NCI-H1930 (cell line): ENCODE measurements around the gene OR10H5.
"Not testable (repeated sequence)": the region's sequence is repeated elsewhere in the genome, so short reads cannot be mapped to it uniquely, and the experiment has no call there.

Source experiments
- DNase-seq, 2 experiments: peaks; one replicate each; lab custom pipeline; 2025; lab: John Stamatoyannopoulos, UW

Gene OR10H5

DNA sequence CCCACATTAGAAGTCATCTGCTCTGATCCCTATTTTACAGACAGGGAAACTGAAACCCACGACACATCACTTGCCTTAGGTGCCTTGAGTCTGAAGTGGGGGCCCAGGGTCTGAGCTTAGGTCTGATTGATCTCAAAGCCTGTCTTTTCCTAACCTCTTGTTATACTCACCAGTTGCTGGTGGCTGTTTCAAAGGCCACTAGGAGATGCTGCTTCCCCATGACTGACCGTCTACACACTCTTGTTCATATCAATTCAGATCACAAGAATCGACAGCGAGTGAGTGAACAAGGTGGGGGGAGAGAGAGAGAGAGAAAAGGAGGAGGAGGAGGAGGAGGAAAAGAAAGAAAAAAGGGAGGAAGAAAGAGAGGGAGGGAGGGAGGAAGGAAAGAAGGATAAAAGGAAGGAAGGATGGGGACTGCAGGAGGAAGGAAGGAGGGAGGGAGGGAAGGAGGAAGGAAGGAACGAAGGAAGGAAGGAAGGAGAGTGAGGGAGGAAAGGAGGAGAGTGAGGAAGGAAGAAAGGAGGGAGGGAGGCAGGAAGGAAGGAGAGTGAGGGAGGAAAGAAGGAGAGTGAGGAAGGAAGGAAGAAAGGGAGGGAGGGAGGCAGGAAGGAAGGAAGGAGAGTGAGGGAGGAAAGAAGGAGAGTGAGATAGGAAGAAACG lies 24.7 kb downstream of the OR10H5 start:
- DNase-seq: no peak

DNA sequence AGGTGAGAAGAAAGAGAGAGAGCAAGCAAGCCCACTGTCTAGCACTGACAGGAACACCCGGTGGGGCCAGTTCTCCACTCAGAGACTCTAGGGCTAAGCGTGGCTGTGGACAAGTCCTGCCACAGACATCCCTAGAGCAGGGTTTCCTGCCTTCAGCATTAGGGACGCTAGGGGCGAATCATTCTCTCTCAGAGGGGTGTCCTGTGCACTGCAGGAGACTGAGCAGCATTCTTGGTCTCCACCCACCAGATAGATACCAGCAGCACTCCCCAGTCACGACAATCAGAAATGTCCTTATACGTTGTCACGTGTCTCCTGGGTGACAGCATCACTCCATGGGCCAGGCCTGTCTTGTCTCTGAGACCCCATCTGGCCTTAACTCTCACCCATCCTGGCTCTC lies 26.5 kb downstream of the OR10H5 start:
- DNase-seq: no peak

DNA sequence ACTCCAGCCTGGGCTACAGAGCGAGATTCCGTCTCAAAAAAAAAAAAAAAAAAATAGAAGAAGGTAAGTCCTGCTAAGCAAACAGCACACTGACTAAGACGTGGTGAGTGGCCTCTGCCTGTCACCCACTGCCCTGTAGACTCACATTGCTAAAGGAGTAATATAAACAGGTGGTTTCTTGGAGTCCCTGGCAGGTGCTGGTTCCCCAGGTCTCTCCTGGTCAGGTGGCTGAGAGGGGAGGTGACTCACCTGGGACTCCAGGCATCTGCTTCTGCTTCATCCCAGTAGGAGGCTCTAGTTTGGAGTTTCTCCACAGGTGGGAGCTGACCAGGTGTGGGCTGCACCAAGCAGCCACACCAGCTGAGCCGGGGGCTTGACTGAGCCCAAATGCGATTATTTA lies 27.8 kb downstream of the OR10H5 start, which contains the start of gene OR10H1:
TSS of gene OR10H1 (minus strand) at position 359 of the 400 bp plus-strand sequence. CDS start 7,627 bp downstream, outside the sequence.
- DNase-seq: no peak

DNA sequence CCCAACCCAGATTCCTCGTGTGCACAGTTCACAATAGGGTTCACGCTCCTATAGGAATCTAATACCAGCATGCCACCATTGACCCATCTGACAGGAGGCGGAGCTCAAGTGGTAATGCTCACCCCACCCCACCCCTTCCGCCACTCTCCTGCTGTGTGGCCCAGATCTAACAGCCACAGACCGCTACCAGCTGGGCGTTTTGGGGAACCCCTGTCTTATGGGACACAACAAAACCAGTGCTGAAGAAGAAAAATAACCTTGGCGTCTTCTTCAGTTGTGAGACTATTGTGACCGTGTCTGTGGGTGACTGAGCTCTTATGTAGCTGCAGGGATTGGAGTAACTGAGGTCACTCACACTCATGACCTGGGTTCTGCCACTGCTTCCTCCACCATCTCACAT lies 33.2 kb downstream of the OR10H5 start:
- DNase-seq: no peak

DNA sequence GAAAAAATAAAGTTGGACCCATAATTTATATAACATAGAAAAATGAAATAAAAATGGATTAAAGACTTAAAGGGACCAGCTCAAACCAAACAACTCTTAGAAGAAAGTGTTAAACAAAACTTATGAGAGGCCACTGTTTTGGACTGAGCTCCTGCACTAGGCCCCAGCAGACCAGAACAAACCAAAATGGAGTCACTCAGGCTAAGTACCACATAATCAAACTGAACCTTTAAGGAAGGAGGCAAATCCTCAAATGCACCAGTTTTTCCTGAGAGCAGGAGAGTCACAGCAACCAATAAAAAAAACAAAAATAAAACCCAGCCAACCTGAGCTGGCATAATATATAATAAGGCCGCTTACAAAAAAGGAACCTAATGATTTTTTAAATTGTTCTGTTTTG lies 38.3 kb downstream of the OR10H5 start:
- no peak for DNase-seq

DNA sequence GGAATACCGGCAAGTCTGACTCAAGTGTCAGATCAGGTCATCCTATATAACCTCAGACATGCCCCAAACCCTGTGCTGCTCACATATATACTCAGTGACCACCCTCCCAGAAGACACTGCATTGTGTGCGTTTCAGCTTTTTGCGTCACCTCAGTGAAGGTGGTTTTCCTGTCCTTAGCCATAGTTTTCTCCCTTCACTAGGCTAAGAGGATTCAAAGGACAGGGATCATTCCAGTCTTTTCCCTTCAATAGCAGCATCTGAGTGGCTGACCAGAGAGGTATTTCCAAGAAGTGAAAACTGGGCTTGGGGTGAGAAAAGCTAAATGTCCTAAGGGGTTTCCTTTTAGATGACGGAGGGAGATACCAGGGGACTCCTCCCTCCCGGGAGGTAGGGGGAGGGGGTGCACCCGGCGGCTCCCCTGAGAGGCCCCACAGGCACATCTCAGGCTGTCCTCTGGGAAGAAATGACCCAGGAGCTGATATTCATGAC lies 40.7 kb downstream of the OR10H5 start:
- DNase-seq: no peak

DNA sequence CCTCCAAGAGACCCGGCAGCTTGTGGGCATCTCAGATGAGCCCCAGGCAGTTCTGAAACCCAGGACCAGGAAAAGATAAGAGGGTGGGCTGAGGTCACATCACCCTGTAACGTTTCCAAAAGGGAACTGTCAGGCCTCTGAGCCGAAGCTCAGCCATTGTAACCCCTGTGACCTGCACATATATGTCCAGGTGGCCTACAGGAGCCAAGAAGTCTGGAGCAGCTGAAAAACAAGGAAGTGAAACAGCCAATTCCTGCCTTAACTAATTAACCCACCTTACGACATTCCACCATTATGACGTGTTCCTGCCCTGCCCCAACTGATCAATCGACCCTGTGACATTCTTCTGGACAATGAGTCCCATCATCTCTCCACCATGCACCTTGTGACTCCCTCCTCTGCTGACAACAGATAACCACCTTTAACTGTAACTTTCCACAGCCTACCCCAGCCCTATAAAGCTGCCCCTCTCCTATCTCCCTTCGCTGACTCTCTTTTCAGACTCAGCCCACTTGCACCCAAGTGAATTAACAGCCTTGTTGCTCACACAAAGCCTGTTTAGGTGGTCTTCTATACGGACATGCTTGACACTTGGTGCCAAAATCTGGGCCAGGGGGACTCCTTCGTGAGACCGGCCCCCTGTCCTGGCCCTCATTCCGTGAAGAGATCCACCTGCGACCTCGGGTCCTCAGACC lies 41.3 kb downstream of the OR10H5 start:
- DNase-seq: not testable (repeated sequence)

DNA sequence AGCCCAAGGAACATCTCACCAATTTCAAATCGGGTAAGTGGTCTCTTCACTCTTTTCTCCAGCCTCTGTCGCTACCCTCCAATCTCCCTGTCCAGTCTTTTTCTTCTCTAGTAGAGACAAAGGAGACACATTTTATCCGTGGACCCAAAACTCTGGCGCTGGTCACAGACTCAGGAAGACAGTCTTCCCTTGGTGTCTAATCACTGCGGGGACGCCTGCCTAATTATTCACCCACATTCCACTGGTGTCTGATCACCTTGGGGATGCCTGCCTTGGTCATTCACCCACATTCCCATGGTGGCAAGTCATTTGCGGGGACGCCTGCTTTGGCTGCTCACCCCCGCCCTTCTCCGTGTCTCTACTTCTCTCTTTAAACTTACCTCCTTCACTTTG lies 41.8 kb downstream of the OR10H5 start:
- no peak for DNase-seq

DNA sequence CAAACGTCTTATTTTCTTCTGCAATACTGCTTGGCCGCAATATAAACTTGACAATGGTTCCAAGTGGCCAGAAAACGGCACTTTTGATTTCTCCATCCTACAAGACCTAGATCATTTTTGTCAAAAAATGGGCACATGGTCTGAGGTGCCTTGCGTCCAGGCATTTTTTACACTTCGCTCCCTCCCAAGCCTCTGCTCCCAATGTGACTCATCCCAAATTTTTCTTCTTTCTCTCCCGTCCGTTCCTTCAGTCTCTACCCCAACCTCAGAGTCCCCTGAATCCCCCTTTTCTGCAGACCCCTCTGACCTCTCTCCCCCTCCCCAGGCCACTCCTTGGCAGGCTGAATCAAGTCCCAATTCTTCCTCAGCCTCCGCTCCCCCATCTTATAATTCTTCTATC lies 42.3 kb downstream of the OR10H5 start:
- DNase-seq: no peak

DNA sequence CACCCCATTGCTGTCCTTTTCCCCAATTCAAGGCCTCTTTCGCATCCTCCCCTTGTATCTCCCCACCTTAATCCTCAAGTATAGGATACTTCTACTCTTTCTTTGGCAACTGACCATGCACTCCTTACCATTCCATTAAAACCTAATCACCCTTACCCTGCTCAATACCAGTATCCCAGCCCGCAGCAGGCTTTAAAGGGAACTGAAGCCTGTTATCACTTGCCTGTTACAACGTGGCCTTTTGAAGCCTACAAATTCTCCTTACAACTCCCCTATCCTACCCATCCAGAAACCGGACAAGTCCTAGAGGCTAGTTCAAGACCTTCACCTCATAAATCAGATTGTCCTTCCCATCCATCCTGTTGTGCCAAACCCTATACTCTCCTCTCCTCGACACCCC lies 44.2 kb downstream of the OR10H5 start:
- no peak for DNase-seq

DNA sequence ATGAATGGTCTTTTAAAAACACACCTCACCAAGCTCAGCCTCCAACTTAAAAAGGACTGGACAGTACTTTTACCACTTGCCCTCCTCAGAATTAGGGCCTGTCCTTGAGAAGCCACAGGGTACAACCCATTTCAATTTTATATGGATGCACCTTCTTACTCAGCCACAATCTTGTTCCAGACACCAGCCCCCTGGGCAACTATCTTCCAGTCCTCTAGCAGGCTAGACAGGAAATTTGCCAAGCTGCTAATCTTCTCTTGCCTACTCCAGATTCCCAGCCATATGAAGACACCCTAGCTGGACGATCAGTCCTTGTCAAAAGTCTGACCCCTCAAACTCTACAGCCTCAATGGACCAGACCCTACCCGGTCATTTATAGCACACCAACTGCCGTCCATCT lies 46.8 kb downstream of the OR10H5 start:
- not testable (repeated sequence) for DNase-seq

DNA sequence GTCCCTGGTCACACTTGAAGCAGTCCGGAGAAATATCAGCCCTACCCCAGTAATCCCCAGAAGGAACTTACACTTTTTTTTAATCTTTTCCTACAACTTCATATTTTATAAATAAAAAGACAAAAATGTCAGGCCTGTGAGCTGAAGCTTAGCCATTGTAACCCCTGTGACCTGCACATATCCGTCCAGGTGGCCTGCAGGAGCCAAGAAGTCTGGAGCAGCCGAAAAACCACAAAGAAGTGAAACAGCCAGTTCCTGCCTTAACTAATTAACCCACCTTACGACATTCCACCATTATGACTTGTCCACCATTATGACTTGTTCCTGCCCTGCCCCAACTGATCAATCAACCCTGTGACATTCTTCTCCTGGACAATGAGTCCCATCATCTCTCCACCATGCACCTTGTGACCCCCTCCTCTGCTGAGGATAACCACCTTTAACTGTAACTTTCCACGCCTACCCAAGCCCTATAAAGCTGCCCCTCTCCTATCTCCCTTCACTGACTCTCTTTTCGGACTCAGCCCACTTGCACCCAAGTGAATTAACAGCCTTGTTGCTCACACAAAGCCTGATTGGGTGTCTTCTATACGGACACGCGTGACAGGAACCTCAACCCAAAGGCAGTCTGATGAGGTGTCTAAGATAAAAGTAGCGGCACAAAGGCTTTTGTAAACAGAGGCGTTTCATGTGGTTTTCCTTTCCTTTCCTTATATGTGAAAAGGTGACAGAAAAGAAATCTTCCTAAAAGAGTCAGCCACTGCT lies 48.3 kb downstream of the OR10H5 start:
- not testable (repeated sequence) for DNase-seq

DNA sequence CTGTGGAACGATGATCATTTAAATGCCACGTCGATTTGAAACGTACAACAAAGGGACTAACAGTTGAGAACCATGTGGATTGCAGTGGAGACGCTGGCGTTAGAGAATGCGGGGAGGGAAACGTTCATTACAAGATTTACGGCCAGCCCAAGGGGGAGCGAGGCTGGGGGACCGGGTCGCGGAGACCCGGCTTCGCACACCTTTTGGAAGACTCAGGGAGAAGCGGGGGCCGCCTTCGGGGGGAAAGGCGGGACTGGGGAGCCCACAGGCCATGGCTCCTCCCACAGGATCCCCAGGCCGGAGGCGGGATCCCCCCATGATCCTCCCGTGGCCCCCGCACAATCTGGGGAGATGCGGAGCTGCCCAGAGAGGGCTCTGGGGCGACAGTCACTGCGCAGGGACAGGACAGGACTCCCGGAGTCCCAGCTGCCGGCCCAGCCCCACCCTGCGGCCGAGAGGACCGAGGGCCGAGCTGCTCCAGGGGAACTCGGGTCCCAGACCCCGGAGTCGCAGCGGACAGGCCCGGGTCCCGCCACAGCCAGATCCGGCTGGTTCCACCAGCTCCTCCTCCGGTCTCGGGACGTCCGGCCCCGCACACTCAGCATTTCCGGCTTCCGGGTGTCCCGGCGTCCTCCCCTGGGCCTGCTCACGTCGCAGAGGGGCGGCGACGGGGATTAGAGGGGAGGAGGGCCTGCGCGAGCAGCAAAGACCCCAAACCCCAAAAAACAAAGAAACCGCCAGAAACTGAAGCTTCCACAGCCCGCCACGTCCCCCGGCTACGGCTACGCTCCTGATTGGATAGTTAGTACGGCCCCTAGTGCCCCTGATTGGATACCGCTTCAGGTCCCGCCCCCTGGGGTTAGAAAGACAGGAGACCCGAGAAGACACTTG lies 49.1 kb downstream of the OR10H5 start:
- DNase-seq: peak; percentile 53 to 68

DNA sequence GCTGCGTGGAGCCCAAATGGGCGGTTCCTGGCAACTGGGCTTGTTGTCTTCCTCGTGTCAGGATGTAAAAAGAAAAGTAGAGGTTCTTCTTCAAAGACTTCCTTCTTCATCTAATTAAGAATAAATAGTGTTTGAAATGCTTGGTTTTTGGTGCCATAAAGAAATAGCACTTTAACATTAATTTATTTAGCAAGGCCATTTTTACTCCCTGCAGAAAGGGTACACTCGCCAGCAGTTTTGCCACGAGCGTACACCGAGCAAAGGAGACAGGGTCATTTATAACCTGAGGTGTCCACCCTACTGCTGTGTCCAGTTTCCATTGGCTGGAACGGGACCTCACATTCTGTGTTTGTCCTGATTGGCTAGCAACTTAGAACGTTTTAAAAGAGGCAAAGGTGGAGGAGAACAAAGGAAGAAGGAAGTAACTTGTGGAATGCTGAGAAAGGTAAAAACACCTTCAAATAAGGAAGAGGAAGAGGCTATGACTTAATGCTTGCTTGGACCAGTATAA lies 49.8 kb downstream of the OR10H5 start:
- DNase-seq: no peak

DNA sequence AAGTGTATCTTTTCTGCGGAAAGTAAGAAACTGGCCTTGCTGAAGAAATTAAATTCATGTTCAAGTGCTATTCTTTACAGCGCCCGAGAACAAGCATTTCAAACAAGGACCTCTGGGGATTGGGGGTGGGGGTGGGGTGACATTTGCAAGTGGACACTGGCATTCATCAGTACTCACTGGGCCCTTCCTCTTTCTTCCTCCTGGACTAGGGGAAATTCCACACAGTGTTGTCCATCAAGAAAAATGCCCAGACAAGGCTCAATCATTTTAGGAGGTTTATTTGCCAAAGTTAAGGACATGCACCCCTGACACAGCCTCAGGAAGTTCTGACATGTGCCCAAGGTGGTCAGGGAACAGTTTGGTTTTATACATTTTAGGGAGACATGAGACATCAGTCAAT lies 50.9 kb downstream of the OR10H5 start:
- DNase-seq: no peak

DNA sequence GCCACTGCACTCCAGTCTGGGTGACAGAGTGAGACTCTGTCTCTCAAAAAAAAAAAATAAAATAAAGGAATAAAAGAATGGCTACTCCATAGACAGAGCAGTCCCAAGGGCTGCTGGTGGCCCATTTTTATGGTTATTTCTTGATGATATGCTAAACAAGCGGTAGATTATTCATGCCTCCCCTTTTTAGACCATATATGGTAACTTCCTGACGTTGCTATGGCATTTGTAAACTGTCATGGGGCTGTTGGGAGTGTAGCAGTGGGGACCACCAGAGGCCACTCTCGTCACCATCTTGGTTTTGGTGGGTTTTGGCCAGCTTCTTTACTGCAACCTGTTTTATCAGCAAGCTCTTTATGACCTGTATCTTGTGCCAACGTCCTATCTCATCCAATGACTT lies 52.4 kb downstream of the OR10H5 start:
- not testable (repeated sequence) for DNase-seq

DNA sequence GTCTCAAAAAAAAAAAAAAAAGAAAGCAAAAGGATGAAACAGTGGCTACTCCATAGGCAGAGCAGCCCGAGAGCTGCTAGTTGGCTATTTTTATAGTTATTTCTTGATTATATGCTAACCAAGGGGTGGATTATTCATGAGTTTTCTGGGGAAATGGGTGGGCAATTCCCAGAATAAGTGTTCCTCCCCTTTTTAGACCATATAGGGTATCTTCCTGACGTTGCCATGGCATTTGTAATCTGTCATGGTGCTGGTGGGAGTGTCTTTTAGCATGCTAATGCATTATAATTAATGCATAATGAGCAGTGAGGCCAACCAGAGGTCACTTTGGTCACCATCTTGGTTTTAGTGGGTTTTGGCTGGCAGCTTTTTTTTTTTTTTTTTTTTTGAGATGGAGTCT lies 53.4 kb downstream of the OR10H5 start:
- DNase-seq: no peak

DNA sequence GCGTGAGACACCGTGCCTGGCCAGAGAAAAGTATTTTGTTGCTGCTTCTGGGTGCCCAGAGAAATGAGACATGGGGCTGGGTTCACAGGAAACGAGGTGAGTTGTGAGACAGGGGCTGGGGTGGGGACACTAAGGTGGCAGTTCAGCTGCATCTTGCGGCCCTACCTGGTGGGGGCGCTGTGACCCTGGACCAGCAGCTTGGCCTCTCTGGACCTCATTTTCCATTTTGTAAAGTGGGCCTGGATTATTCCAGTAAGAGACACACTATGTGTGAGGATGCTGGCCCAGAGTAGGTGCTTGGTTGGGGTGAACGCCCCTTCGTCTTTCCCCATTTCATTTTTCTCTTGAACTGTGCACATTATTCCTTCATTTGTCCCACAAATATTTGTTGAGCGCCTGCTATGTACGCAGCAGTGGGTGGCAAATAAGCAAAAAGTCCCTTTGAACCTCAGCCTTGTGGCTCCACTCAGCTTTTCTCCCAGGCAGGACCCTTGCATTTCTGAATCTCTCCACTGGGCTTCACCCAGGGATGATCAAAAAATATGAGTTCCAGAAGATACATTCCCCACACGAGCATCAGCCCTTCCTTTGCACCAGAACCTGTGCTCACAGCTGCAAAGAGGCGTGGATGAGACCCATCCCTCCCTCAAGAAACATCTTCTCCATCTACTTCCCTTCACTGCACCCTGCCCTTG lies 54.6 kb downstream of the OR10H5 start:
- no peak for DNase-seq

DNA sequence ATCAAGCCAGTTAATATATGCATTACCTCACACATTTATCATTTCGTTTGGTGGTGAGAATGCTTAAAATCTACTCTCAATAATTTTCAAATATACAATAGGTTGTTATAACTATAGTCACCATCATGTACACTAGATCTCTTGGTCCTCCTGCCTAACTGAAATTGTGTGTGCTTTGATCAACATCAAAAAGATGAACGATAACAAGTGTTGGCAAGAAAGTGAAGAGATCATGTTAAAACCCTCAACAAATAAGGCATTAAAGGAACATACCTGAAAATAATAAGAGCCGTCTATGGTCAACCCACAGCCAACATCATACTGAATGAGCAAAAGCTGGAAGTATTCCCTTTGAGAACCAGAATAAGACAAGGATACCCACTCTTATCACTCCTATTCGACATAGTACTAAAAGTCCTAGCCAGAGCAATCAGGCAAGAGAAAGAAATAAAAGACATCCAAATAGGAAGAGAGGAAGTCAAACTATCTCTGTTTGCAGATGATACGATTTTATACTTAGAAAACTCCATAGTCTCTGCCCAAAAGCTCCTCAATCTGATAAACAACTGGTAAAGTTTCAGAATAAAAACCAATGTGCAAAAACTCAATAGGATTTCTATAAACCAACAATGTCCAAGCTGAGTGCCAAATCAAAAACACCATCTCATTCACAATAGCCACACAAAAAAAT lies 55.9 kb downstream of the OR10H5 start:
- DNase-seq: no peak

DNA sequence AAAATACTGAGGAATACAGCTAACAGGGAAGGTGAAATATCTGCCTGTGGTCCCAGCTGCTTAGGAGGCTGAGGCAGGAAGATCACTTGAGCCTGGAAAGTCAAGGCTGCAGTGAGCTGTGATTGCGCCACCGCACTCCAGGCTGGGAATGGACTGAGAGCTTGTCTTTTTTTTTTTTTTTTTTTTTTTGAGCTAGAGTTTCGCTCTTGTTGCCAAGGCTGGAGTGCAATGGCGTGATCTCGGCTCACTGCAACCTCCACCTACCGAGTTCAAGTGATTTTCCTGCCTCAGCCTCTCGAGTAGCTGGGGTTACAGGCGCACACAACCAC lies 56.4 kb downstream of the OR10H5 start:
- DNase-seq: not testable (repeated sequence)

DNA sequence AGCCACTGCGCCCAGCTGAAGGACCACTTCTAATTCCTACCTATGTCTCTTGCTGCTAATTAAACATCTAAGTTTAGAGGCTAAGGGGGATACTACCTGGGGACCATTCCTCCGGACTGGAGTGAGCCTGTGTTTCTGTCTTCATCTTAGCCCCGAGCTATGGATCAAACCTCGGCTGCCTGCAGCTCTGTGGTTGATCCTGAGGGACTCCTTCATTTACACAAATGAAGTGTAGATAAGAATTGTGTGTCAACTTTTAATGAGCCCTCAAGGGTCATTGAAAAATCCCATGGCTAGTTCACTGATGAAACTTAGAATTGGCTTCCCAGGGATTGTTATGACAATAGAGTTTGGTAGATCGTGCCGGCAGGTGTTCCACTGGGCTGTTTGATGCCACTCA lies 59.5 kb downstream of the OR10H5 start:
- no peak for DNase-seq
